ENCODE results near the gene F2RL3.
A peak's percentile ranks its signal among the peaks of the same experiment; 100 is the strongest.

F2RL3 gene

GRCh38 chr19:16888629-16889365, at the start of gene F2RL3:
Gene F2RL3 (plus strand): TSS chr19:16888999. CDS start chr19:16889190, 191 bp downstream.
- peak; percentile 56 for DNase-seq (ENCODE audit: low spot score)

GRCh38 chr19:16841391-16841926, 47.3 kb upstream of the F2RL3 start:
- no peak for DNase-seq (ENCODE audit: low spot score)

GRCh38 chr19:16846901-16847300, 41.9 kb upstream of the F2RL3 start:
- no peak for DNase-seq (ENCODE audit: low spot score)

- DNase-seq (ENCODE audit: low spot score) = no peak
These were observed 41.4 kb upstream of the F2RL3 start for GRCh38 chr19:16847430-16847829.

GRCh38 chr19:16849168-16849567, 39.6 kb upstream of the F2RL3 start:
- no peak for DNase-seq (ENCODE audit: low spot score)

GRCh38 chr19:16850133-16850532, 38.7 kb upstream of the F2RL3 start:
- no peak for DNase-seq (ENCODE audit: low spot score)

GRCh38 chr19:16851031-16851712, 37.6 kb upstream of the F2RL3 start:
- DNase-seq (ENCODE audit: low spot score) = no peak

GRCh38 chr19:16853066-16853465, 35.7 kb upstream of the F2RL3 start:
- DNase-seq (ENCODE audit: low spot score) = no peak

- DNase-seq (ENCODE audit: low spot score) = no peak
These were observed 32.7 kb upstream of the F2RL3 start for GRCh38 chr19:16856091-16856490.

- DNase-seq (ENCODE audit: low spot score) = no peak
These were observed 29.2 kb upstream of the F2RL3 start for GRCh38 chr19:16859626-16860025.

- peak; percentile 50 for DNase-seq (ENCODE audit: low spot score)
These were observed 28.7 kb upstream of the F2RL3 start for GRCh38 chr19:16860118-16860517.

- DNase-seq (ENCODE audit: low spot score) = no peak
These were observed 27.8 kb upstream of the F2RL3 start for GRCh38 chr19:16861011-16861410.

GRCh38 chr19:16861834-16862233, 27.0 kb upstream of the F2RL3 start:
- no peak for DNase-seq (ENCODE audit: low spot score)

- DNase-seq (ENCODE audit: low spot score) = no peak
These were observed 25.9 kb upstream of the F2RL3 start for GRCh38 chr19:16862826-16863415.

GRCh38 chr19:16867211-16867610, 21.6 kb upstream of the F2RL3 start:
- no peak for DNase-seq (ENCODE audit: low spot score)

GRCh38 chr19:16868423-16869130, 20.2 kb upstream of the F2RL3 start:
- DNase-seq (ENCODE audit: low spot score) = no peak

GRCh38 chr19:16869331-16869972, 19.3 kb upstream of the F2RL3 start:
- DNase-seq (ENCODE audit: low spot score) = no peak

- no peak for DNase-seq (ENCODE audit: low spot score)
These were observed 16.9 kb upstream of the F2RL3 start for GRCh38 chr19:16871871-16872270.

GRCh38 chr19:16872728-16873127, 16.1 kb upstream of the F2RL3 start:
- DNase-seq (ENCODE audit: low spot score) = no peak

GRCh38 chr19:16873594-16873993, 15.2 kb upstream of the F2RL3 start:
- no peak for DNase-seq (ENCODE audit: low spot score)

GRCh38 chr19:16874250-16874977, 14.4 kb upstream of the F2RL3 start:
- no peak for DNase-seq (ENCODE audit: low spot score)

Data from AG20443 (cell line).